SK-N-SH (cell line): ENCODE data around the gene SLC25A26.

Experiments
- CHD2 ChIP-seq: fragments of 150-350 bp; IDR thresholded peaks from 2 replicates; pipeline ENCODE4 v1.6.1; 2018; ENCODE audit warnings: low read length; ENCODE audit not compliant: partially characterized antibody
- CTCF ChIP-seq: fragments of 200-600 bp; sonication (generic); IDR thresholded peaks from 2 replicates; pipeline ENCODE4 v1.6.1; 2017; ENCODE audit warnings: antibody characterized with exemption, mild to moderate bottlenecking, moderate library complexity
- MAX ChIP-seq: IDR thresholded peaks from 2 replicates; pipeline ENCODE4 v1.4.0; 2012; ENCODE audit warnings: low read depth
- REST ChIP-seq: IDR thresholded peaks from 2 replicates; pipeline ENCODE4 v1.6.1; 2012; ENCODE audit warnings: mild to moderate bottlenecking, low read depth, low read length, moderate library complexity
- RXRA ChIP-seq: IDR thresholded peaks from 2 replicates; pipeline ENCODE4 v1.4.0; 2012; ENCODE audit warnings: low read depth, mild to moderate bottlenecking, borderline replicate concordance
- YY1 ChIP-seq: IDR thresholded peaks from 2 replicates; pipeline ENCODE4 v1.4.0; 2012; ENCODE audit warnings: low read depth, mild to moderate bottlenecking

GRCh38 chr3:66383998-66384745 lies 163.4 kb downstream of the SLC25A26 start:
- TF ChIP-seq CHD2 (no peak), REST (no peak), MAX (no peak), CTCF (no peak), RXRA (no peak), YY1 (no peak)
